GM21717 (cell line): Measurements from ENCODE around the gene SPAG16.
A peak's percentile ranks its signal among the peaks of the same experiment; 100 is the strongest.

Source experiments
- ATAC-seq: cut with Tn5 transposase; IDR thresholded peaks from one replicate; pipeline ENCODE4 v1.9.1; 2021; ENCODE audit warnings: mild to moderate bottlenecking, moderate library complexity; ENCODE audit not compliant: unreplicated experiment

The SPAG16 gene

DNA sequence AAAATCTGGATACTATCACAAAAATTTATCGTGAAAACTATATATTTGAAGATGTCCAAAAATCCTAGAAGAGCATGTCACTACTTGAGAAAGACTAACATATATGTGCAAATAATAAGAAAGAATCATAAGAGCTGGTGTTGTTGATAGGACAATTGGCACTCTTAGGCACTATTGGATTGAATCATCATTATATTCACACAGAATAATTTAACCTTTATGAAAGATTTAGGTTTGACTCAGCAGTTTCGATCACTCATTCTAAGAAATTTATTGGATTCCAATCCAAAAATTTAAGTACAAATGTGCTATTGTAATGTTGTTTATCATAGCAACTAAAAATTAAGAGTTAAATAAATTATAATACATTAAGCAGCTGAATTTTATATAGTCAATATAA lies 503.6 kb downstream of the SPAG16 start:
- peak; percentile 79 for ATAC-seq

GRCh38 chr2:213789940-213790339 lies 505.7 kb downstream of the SPAG16 start:
- no peak for ATAC-seq

DNA sequence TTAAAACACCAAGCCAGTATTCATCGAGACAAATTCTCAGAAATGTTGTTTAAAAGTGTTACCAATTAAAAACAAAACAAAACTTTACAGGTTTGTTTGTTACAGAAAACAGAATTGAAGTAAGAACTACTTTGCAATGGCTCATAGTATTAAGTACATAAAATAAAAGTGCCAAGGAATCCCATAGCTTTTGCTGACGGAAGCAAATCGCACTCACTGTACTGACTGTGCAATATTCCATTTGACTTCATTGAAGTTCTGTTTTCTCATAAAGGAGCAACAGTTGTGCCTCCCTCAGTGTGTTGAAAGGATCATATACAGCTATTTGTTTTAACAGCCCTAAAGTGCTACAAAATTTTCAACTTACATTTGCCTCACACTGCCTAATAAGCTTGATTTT lies 507.8 kb downstream of the SPAG16 start:
- ATAC-seq = no peak

DNA sequence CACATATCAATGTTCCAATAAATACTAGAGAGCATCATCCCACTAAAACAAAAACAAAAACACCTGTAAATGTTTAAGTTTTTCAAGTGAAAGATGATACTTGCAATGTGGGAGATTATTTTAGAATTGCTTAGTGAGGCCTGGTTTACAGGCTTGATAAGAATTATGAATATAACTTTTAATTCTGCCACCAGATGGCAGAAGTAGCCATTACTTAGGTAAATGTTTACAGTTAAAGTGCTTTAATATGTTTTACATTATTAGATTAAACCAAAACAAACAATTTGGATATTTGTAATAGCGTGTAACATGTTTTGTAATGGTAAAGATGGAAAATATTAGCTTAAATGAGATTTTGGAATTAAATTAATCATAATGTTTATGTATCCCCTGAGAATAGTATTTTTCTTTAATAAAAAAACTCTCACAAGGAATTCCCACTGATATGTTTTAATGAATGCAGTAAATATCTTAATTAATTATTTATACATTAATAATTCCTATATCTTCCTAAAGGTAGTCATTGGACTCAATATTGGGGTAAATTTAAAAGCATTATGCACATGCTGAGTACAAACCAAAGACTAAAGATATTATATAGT lies 522.0 kb downstream of the SPAG16 start:
- ATAC-seq = no peak

DNA sequence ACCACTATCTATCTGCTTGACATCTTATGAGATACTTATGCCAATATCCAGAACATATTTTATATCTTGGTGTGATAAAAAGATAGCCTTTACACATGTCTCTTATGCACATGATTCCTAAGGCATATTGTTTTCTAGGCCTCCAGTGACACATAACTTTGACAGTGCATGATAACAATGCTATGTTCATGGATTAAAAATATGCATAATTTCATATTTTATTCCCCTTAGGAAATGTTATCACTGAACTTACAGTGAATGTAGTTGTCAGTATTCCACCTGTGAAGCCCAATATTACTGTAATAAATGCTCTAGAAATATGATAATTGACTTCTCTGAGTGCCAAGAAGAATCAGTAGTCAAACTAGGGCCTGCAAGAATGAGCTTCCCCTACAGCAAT lies 532.3 kb downstream of the SPAG16 start:
- no peak for ATAC-seq

GRCh38 chr2:213818436-213818835 lies 534.2 kb downstream of the SPAG16 start:
- ATAC-seq = no peak

- no peak for ATAC-seq
Observed at GRCh38 chr2:213834331-213834730, 550.1 kb downstream of the SPAG16 start.

DNA sequence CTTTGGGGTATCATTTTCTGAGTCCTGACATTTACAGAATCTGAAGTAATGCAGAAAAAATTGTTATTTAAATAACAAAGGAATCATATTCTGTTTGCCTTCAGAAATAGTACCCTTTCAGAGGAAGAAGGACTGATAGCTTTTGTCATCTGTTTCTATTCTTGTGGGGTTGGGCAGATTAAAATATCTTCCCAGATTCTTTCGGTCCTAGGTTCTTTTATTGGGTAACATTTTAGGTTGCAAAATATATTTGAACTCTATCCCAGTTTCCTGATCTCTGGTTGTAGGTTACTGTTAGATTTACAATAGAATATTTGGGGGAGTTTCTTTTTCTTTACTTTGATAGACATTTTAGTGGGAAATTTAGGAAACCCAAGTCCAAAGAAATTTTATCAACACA lies 550.5 kb downstream of the SPAG16 start:
- ATAC-seq = no peak

GRCh38 chr2:213846856-213847255 lies 562.6 kb downstream of the SPAG16 start:
- no peak for ATAC-seq

- no peak for ATAC-seq
Observed at GRCh38 chr2:213847316-213847715, 563.1 kb downstream of the SPAG16 start.

DNA sequence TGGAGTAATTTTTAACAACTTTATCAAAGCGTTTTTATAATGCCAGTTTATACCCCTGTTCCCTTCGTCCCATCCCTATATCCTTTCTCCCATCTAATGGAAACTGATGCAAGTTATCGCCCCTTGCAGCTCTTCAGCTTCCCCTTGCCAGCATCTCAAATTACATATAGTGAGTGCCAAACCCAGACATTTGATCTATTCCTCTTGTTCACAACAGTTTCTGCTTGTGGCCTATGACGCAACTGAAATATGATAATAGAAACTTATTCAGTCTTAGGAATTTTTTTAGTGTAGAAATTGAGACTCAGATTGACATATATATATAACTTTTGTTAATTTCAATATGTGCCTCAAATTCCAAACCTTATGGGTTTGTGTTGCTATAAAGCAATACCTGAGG lies 564.4 kb downstream of the SPAG16 start:
- ATAC-seq = no peak

- no peak for ATAC-seq
Observed at GRCh38 chr2:213861638-213862037, 577.4 kb downstream of the SPAG16 start.

- ATAC-seq = no peak
Observed at GRCh38 chr2:213862407-213863076, 578.3 kb downstream of the SPAG16 start.

GRCh38 chr2:213863541-213863940 lies 579.3 kb downstream of the SPAG16 start:
- no peak for ATAC-seq

GRCh38 chr2:213868526-213868925 lies 584.3 kb downstream of the SPAG16 start:
- no peak for ATAC-seq

DNA sequence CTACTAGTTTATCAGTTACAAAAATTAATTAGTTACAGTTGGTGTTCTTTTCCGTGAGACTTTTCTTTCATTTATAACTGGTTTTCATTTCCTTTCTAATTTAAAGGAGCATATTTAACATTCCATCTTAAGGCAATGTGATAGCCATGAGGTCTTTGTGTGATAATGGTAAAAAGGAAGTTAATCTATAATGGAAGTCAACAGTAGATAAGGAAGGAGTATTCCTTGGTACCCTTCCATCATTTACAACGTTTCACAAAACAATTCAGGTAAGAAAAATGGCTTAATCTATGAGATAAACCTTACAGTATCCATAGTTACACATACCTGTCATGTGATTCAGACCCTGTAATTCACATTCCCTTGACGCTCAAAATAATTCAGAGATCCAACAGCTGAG lies 601.2 kb downstream of the SPAG16 start:
- no peak for ATAC-seq

- ATAC-seq = no peak
Observed at GRCh38 chr2:213914510-213914909, 630.2 kb downstream of the SPAG16 start.

- no peak for ATAC-seq
Observed at GRCh38 chr2:213920014-213920413, 635.8 kb downstream of the SPAG16 start.

- no peak for ATAC-seq
Observed at GRCh38 chr2:213923543-213923942, 639.3 kb downstream of the SPAG16 start.

DNA sequence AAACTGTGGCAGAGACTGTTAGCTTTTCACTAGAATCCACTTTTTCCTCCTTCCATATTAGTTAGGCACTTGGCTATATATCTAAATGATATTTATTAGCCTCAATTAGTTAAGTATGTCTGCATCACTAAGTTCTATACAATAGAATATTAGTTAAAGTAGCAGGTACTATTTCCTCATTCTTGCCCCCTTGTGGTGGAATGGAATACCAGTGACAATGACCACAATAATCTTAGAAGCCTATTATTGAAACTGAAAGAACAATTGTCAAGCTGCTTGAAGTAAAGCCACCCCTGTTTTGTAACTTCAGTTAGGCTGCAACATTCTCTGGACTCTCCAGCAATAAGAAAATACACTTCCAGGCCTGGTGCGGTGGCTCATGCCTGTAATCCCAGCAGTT lies 650.3 kb downstream of the SPAG16 start:
- peak; percentile 96 for ATAC-seq

- ATAC-seq = no peak
Observed at GRCh38 chr2:213958086-213958485, 673.8 kb downstream of the SPAG16 start.

GRCh38 chr2:213959589-213959988 lies 675.3 kb downstream of the SPAG16 start:
- ATAC-seq = no peak

DNA sequence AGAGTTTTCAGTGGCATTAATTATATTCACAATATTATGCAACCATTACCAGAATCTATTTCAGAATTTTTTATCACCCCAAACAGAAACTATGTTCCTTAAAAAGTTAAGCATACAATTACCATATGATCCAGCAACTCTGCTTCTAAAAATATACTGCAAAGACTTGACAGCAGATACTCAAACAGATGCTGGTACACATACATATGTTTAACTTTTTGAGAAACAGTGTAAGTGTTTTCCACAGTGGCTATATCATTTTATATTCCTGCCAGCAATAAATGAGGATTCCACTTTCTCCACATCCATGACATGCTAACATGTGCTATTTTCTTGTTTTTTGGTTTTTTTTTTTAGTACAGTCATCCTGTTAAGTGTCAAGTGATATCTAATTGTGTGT lies 687.3 kb downstream of the SPAG16 start:
- ATAC-seq = no peak
